GM18520 (cell line): ENCODE results near the gene ABHD10.
A peak's percentile ranks its signal among the peaks of the same experiment; 100 is the strongest.

Experiments used
- ATAC-seq: cut with Tn5 transposase; IDR thresholded peaks from one replicate; pipeline ENCODE4 v1.9.1; 2021; ENCODE audit not compliant: unreplicated experiment

Gene ABHD10

DNA sequence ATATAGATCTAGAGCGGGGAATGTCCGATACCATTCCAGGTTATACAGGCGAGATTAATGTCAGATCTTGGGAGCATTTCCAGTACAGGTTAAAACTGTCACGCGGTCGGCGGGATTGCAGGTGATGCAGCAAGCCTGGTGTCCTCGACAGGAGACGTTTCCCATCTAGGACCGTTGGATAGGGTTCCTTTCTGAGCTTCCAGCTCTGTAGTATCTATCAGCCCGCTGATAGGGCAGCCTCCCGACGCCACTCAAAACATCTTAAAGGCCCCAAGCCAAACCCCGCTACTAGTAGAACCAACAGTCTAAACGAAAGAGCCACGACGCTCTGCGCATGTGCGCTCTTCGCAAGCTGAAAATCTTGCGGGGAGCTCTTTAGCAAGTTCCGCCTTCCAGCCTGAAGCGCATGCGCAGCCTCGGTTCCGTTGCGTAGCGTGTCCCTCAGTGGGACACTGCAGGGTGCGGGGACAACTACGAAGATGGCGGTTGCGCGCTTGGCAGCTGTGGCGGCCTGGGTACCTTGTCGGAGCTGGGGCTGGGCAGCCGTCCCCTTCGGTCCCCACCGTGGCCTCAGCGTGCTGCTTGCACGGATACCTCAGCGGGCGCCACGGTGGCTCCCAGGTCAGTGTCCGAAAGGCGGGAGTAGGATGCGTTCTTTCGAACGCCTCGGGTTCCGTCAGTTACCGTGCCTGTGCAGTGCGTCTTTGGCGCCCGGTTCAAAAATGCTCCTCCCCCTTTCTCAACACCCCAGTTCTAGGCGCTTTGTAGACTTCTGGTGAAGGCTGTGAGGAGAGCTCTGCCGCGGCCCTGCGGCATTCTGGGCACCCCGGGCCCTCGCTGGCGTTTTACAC lies at the start of gene ABHD10:
TSS of gene ABHD10 (plus strand) at position 444 of the 851 bp plus-strand sequence. CDS start at position 480, 36 bp downstream.
- ATAC-seq, result peak; percentile 94

DNA sequence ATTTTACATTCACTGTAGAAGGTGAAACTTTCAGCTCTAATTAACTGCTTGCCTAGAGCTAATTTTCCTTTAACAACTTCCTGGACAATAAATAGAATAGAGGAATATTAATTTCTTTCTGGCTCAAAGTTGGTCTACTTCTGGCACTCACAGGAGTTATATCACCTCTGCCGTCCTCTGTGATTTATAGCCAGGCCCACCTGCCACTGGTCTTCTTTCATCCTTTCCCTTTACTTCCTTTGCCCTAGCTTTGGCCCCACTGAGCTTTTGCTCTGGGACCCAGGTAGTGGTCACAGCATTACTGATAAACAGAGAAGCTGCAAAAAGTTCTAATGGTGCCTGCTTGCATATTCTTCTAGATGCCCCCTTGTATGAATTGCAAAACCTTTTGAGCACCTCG lies 49.3 kb upstream of the ABHD10 start:
- no peak for ATAC-seq

DNA sequence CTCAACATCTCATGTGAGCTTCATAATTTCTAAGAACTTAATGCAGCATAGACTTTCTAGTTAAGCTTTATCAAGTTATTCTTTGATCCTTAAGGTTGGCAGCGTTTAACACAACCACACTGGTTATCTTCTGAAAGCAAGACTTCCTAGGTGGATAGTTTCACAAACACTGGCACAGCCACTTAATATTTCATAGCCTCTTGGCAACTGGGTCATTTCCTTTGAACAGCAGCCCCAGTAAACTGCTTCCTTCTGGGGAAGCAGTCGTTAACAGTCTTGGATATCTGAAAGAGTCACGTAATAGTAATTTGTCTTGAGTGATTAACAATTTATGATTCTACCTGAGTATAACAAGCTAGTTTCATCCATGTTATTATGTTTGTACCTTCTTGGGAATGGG lies 45.9 kb upstream of the ABHD10 start:
- ATAC-seq, result no peak

DNA sequence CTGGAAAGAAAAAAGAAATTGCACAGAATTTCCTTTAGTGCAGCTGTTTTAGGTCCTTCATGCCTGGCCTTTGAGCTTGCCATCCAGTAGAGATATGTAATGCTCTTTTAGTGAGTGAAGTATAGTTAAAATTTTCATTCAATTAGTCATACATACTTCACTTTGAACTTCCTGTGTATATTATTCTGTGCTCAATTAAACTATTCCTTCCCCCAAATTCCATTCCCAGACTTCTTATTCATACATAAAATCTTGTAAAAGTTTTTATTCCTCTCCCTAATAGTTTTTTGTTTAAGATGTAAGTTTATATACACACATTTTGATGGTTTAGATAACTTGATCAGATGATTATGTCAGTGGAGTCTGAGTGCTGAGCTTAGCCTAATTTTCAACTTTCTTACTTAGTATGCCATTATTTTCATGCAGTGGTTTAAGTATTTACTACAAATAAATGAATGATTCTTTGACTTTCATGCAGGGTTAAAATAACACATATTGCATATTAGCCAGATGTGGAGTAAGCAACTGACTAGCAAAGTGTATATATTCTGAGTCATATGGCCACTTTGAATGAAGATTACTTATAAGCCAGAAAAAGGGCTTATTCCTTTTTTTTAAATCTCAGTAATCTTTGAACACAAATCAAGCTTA lies 42.5 kb upstream of the ABHD10 start:
- no peak for ATAC-seq

DNA sequence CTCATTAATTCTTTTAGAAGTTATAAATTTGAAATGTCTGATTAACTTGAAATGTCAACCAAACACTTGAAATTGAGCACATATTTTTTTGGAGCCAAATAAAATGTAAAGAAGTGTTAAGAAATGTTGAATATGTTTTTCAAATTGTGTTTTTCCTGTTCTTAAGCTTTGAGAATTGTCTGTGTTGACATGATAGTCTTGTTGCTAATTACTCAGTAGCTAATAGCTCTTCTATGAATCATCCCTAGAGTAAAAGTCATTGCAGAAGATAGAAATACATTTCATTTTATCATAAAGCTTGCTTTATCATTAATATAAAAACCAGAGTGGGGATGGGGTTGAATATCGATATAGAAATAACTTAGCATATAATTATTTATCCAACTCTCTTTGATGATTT lies 41.9 kb upstream of the ABHD10 start:
- no peak for ATAC-seq

DNA sequence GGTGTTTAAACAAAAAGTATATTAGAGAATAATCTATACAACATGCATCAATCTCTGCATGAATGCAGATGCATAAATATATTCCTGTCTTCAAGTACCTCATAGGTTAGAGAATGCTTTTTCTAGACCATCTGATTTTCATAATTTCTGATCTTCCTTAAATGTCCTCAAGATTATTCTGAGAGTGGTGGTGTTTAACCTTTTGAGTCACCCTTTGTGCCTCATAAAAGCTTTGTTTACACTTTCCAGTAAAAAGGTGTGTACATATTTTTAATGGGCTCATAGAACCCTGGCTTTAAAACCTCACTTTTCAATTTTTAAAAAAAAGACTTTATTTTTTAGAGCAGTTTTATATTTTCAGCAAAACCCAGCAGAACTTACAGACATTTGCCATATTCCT lies 41.0 kb upstream of the ABHD10 start:
- ATAC-seq, result no peak

DNA sequence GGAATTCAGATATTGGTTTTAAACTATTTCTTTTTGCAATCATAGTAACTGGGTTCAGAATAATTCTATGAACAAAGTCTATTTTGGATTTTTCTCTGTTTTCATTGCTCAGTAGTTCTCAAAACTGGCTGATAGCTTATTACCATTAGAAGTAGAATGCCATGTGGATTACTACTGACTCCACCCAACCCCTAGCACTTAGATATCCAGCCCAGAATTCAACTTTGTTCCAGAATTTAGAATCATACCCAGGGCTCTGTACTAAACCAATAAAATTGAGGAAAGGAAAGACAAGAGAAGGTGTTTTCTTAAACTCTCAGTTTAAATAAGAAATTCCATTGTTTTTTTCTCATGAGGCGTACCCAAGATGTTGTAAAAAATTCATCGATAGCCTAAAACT lies 39.0 kb upstream of the ABHD10 start:
- no peak for ATAC-seq

DNA sequence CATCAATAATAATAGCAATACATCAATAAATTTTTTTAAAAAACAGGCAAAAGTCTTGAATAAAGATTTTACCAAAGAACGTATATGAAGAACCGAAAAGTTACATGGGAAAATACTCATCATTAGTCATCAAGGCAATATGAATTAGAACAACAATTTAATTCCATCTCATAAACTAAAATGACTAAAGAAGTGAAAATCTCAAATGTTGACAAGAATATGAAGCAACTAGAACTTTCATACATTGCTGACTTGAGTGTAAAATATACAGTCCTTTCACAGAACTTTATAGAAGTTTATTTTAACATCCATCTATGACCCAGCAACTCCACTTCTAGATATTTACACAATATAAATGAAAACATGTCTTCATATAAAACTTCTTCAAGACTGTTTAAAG lies 35.3 kb upstream of the ABHD10 start:
- ATAC-seq, result no peak

DNA sequence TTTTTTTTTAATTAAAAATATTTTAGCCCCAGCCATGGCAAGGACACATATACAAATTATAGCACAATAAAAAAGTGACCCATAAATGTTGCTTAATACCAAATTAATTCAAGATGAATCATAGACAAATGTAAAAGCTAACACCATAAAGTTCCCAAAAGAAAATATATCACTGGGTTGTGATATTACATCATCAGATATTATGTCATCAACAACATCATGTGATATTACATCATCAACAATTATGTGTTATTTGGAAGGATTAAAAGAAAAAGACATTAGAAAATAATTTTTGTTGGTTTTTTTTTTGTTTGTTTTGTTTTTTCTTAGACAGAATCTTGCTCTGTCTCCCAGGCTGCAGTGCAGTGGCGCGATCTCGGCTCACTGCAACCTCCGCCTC lies 34.5 kb upstream of the ABHD10 start:
- ATAC-seq, result no peak

DNA sequence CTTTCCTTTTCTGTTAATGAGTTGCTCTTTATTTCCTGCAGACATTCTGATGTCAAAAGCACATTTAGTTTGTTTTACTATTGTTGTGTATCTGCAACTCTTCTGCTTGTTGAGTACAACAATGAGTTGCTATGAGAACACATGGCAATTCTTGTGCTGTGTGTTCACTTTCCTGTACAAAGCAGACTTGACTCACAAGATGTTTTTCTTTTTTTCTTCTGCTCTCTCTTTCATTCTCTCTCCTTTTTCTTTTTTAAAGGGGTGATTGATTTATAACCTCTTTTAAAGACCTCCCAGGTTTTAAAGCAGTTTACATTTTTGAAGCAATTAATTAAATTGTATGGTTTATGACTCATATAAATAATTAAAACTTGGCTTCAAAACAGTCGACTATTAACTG lies 31.6 kb upstream of the ABHD10 start:
- no peak for ATAC-seq

DNA sequence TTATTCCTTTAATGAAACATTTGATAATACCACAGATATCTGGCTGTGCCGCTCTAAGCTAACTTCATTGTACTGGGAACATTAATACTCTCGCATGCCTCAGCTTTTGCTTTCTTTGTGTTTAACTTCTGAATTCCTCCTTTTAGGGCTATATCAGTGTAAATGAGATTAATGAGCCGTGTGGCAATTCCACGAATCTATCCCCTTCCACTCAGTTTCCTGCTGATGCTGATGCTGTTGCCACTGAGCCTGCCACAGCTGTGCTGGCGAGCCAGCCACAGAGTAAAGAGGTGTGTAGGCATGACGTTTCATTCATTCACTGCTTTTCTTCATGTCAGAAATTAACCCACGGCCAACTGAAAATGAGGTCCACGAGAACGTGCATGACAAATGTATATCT lies 30.0 kb upstream of the ABHD10 start:
- ATAC-seq, result no peak

DNA sequence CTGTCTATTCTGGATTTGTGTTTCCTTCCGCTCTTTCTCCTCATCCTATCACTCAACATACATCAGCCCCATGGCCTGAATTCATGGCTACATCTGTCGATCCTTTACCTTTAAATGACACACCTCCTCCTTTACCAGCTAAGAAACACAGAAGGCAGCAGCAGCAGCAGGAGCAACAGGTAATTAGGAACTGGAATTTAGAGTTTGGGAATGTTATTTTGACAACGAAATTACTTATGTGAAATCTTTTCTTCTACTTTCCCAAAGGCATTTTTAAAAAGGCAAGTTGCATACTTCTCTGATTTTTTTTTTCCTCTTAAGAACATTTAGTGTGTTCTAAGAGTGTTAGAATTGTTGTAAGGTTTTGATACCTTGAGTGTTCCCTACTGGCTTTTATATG lies 29.1 kb upstream of the ABHD10 start:
- no peak for ATAC-seq

DNA sequence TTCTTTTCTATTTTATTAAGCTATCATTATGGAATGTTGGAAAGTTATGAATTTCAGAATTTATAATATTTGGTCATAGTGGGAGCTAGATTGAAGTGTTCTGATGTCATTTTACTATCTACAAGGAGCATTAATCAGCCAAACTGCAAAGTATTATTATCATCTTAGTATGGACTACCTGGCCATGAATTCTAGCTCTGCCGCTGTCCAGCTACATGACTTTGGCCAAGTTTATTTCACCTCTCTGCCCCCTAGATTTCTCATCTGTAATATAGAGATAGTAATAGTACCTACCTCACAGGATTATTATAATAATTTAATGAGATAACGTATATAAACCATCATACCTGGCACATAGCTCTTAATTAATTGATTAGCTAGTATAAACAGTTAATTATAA lies 27.8 kb upstream of the ABHD10 start:
- ATAC-seq, result no peak

DNA sequence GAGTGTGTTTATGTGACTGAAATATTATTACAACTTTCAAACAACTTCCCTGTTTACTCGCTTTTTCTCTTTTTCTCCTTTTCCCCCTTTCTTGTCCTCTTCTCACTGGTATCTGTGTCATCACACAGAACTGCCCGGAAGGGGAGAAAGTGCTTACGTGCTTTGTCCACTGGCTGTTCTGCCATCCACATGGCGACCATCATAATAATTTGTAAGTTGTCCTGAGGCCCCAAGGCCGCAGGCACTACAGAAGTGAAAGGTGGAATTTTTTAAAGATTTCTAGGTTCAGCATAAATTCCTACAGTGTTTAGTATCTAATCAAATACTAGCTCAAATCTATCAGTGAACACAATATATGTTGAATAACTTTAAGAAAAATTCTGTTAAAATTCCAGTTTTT lies 26.7 kb upstream of the ABHD10 start:
- ATAC-seq, result no peak

DNA sequence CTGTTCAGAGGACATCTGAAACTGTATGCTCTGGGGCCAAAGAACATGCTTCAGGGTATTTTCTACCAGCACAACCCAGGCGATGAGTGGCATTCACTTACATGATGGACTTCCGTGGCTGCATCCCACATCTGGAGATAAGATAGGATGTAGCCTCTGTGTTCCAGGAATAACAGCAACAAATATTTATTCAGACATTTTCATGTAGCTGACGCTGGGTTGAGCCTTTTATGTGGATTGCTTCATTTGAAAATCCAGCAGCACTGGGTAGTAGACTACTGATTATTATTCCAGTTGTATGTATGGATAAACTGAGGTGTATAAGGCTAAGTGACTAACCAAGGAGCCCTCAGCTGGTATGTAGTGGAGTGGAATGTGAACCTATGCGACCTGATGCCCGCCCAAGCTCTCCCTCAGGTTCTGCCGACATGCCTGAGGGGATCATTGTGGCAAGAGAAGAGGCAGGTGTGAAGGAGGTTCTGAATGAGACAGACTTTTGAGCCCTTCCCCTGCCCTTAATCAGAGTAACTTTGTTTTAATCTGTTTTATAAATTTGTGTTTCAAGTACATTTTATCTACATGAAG lies 25.9 kb upstream of the ABHD10 start:
- ATAC-seq, result no peak

DNA sequence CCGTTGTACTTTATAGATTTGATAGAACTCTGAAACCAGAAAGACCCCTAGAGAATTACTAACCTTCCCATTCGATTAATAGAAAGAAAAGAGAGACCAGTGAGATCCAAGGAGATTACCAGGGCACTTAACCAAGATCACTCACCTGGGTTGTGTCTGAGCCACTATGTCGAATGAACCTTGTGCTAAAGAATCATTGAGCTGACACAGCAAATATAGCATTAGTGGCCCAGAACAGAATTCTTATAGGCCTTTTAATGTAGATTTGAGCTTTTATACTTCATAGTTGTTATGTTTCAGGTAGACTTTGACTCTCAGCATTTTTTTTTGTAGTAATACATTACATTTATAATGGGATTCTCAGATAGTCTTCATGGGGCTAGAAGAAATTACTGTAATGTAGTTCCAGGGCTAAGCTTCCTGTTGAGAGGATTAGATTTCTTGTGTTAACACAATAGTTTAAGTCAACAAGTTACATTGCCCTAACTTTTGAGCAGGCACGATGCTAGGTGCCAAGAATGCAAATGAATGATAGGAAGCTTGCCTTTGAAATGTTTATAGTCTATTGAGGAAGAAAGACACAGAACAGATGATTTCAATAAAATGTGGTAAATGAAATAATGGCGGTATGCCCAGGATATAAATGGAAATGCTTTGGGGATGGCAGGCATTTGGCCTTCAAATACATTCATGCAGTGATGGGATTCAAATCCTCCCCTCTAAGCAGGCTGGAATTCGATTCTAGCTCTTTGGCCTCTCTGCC lies 24.4 kb upstream of the ABHD10 start:
- no peak for ATAC-seq

DNA sequence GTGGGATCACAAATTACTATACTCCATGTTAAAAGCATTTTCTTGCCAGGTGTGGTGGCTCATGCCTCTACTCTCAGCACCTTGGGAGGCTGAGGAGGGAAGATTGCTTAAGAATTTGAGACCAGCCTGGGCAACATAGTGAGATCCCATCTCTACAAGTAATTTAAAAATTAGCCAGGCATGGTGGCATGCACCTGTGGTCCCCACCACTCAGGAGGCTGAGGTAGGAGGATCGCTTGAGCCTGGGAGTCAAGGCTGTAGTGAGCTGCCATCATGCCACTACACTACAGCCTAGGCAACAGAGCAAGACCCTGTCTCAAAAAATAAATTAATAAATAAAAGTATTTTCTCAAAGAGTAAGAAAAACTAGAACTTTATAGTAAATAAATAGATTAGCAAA lies 22.9 kb upstream of the ABHD10 start:
- no peak for ATAC-seq

DNA sequence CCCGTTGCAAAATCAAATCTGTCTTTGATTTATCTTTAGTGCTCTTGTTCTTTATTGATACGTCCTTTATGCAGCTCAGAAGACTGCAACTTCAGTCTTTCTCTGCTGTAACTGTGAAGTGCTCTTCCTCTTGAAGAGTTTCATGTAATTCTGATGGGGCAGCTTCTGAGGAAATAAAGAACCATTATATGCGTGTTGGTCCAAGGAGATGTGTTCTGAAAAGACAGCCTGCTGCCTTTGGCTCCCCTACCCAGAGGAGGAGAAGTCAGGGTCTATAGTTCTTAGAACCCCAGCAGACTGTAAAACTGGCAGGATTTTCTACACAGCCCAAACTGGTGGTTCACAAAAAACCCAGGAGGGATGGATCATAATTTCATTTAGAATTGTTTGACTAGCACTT lies 22.4 kb upstream of the ABHD10 start:
- ATAC-seq, result no peak

DNA sequence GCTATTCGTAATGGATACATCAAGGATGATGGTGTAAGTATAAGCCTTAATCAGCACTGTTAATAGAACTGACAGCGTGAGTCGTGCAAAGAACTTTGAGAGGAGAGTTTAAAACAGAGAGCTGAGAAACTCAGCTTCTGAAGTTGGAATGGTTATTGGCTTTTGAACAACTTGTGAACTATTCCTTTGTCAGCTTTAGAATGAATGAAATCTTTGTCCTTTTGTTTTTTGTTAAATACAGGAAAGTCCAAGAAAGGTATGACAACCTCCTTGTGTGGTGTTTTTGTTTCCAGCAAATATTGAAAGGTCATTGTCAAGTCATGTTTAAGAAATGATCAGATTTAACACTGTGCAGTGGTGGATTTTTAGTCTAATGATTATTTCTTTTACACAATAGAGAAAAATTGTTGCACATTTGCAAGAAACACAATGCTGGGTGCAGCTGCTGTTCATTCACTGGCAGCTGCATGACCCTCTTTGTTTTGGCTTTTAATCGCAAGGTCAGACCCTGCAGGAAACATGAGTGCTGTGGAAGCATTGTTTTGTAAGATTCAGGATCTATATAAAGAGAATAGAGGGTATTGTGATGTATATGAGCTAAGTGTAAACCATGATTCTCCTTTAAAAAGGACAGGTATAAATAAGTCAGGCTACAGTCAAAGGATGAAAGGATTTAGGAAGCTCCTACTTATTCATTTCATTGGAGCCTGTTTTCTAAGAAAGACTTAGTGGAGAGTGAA lies 21.7 kb upstream of the ABHD10 start:
- ATAC-seq, result no peak

DNA sequence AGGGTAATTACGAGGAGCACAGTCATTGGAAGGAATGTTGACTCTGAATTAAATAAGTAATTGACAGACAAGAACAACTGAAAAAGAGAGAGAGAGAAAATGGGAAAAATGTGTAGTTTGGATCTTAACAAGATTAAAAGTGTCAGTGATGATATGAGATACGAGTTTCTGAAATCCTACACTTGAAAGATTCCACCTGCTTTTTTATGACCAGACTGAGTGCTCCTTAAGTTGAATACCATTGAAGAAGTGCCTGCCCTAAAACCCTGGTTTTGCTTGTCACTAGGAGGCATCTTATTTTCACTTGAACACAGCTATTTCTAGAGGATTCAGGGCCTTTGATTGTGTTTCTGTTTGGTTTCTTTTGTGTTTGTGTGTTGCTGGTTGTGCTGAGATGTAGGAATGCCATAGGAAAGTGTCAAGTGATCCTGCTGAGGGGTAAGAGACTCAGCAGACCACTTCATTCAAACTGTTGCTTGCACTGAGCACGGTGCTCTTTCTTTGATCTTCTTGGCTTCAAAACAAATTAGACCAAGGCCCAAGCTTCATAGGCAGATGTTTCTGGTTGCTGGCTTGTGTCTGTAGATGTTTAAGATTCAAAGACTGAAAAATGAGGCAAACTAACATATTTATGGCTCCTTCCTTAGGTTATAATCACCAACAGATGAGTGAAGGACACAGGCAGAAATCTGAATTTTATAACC lies 17.2 kb upstream of the ABHD10 start:
- ATAC-seq, result no peak
